ENCODE data around the gene TBC1D26.
"Not testable (repeated sequence)": the region's sequence is repeated elsewhere in the genome, so short reads cannot be mapped to it uniquely, and the experiment has no call there.

TBC1D26 gene

DNA sequence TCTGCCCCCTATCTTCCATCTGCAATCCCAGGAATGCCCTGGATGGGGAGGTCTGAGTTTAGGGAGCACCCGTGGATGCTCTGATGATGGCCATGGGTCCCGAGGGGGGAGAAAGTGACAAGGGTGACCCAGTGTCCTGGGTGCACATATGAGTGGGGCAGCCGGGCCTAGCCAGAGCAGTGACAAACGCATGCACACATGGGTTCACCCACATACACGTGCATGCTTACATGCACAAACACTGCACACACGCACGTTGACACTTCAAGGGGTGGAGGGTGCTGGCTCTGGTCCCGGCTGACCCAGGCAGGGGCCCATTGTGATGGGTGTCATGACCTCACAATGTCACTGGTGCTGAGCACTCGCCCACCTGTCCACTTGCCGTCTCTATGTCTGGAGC lies at the start of gene TBC1D26:
TBC1D26 (plus strand) TSS at position 384 of the 400 bp plus-strand sequence. CDS start 3,066 bp downstream, outside the sequence.
- DNase-seq = not testable (repeated sequence)

- DNase-seq = not testable (repeated sequence)
These were observed 48.9 kb upstream of the TBC1D26 start for GRCh38 chr17:15683135-15683534.

DNA sequence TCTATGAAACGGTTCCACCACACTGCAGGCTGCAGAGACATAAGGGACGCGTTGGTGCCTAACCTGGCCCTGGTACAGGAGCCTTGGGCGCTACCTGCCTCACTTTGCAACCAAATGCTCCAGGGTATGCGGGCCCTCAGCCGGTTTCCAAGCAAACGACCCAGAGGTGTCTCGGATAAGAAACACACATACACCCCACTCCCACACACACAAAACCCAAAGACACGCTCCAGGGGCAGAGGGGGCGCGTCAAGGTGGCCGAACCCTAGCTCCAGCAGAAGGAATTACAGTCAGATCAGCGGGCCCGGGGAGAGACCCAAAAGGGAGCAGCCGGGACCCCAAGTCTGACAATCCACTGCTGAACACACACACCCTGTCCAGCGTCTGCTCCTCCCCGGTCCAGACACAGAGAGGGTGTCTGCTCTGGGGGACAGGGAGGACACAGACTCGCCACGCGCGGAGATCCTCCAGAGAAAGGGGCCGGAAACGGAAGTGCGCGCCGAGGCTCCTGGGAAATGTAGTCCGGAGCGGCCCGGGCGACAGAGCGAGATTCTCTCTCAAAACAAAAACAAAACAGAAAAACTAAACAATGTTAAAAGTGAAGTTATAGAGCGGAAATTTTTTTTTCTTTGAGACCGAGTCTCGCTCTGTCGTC lies 48.1 kb upstream of the TBC1D26 start, which contains the start of gene TRIM16:
TRIM16 (minus strand) TSS at position 488 of the 655 bp plus-strand sequence. CDS start 32,702 bp downstream, outside the sequence.
- peak; percentile 83 to 84 for DNase-seq

DNA sequence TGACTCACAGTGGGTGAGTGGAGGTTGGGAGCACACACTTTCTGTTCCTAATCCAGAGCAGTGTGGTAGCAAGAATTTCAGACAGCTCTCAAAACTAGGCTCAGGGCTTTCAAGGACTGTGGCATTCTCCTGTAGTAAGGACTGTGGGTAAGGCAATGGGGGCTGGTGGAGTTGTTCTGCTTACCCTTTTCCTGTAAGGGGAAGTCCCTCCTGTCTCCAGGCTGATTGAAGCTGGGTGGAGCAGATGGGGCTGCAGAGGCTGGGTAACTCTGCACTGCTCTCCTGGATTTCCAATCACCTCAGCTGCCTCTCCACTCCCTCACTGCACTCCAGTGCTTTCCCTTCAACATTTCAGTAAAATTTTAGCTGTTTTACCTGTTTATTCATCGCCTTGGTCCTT lies 44.6 kb upstream of the TBC1D26 start:
- not testable (repeated sequence) for DNase-seq

DNA sequence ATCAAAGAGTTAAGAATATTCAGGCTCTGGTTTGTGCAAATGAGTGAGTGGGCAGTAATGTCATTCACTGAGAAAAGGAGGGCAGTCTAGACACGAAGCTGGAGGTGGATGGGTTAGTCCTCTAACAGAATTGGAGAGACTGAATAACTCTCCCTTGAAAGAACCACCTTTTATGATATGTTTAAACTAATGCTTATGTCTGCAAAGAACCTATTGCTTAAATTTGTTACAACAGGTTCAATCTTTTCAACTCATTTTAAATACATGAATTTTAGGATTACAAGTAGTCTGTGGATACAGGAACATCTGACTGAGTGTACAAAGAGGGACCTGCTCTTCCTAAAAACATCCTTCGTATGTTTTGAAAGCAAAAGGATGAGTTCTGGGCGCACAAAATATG lies 33.1 kb upstream of the TBC1D26 start:
- DNase-seq = not testable (repeated sequence)

DNA sequence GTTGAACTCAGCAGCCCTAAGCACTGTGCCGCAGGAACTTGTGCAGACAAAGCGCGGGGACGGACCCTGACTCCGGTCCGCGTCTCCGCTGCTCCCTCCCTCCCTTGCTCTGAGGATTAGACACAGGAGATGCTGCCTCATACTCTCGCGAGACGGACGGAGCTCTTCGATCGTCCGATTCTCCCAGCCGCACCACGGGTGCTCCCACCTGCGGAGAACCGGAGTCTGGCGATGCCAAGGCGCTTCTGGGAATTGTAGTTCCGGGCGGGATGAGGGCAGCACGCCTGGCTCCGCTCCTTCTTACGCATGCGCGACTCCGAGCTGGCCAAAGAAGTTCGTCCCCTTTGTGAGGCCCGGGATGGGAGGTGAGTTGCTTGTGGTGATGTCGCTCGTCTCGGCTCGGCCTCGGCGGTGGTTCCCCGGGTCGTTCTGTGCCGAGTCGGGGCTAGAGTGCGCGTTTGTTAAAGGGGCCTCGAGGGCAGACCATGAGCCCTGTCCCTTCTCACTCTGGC lies 32.6 kb upstream of the TBC1D26 start, which contains the start of gene ZNF286A:
ZNF286A (plus strand) TSS at position 340 of the 512 bp plus-strand sequence. CDS start 578 bp downstream, outside the sequence.
- DNase-seq = peak; percentile 94 to 96

DNA sequence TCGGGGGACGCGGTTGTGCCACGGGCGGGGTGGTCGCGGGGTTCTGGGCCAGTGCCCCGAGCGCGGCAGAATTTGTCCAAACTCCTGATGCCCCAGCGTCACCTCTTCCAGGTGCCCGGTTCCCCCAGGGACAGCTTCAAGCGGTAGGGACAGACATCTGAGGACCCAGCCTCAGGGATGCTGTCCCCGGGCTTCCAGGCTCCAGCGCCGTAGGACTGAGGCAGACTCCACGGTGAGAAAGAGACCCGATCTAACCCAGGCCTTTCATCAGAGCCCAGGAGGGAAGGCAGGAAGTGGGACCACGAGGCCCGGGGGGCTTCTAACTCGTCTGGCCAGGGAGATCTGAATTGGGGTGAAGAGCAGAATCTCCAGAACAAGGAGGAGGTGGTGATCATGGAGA lies 32.1 kb upstream of the TBC1D26 start:
- not testable (repeated sequence) for DNase-seq

- DNase-seq = not testable (repeated sequence)
These were observed 27.8 kb upstream of the TBC1D26 start for GRCh38 chr17:15704239-15704638.

DNA sequence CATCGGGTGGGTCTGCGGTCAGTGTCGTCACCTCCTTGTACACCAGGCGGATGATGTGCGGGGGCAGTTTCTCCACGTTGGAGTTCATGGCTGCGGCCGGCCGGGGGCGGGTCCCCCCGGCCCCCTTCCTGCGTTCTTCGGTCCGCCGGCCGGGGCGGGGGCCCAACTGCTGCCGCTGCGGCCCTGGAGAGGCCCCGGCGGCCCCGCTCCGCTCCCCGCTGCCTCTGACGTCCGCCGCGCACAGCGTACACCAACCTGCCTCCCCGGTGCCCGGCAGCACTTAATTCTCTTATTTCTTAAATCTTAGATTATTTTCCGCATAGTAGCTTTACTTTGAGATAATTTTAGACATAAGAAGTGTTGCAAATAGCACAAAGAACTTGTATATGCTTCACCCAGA lies 27.3 kb upstream of the TBC1D26 start:
- not testable (repeated sequence) for DNase-seq

DNA sequence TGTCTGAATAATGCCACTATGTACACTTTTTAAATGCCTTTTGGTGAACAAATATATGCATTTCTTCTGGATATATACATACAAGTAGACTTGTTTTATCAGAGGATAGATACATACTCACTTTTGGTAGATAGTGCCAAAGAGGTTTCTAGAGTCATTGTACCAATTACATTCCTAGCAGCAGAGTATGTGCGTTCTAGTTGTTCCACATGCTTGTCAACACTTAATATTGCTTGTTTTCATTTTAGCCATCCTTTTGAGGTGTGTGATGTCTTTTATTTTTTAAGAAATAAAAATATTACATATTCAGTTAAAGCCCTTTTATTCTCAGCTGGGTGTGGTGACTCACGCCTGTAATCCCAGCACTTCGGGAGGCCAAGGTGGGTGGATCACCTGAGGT lies 23.2 kb upstream of the TBC1D26 start:
- DNase-seq = not testable (repeated sequence)

GRCh38 chr17:15716601-15717563 lies 15.2 kb upstream of the TBC1D26 start:
- not testable (repeated sequence) for DNase-seq

DNA sequence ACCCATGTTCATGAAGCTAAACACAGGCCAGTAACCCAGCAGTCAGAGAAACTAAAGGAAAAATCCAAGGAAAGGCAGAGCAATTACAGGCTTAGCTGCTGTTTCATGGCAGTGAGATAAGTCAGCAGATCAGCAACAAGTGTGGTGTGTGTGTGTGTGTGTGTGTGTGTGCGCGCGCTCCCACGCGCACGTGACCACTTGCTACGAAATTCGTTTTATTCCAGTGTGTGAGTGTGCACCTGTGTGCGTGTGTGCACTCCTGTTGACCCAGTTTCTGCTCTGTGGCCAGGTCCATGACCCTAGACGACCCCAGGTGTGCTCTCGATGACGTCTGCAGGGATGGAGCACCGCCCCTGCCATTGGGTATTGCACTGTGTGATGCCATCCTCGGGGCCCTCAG lies 1.5 kb upstream of the TBC1D26 start:
- not testable (repeated sequence) for DNase-seq

GRCh38 chr17:15733174-15733789 lies 1.2 kb downstream of the TBC1D26 start:
- not testable (repeated sequence) for DNase-seq

DNA sequence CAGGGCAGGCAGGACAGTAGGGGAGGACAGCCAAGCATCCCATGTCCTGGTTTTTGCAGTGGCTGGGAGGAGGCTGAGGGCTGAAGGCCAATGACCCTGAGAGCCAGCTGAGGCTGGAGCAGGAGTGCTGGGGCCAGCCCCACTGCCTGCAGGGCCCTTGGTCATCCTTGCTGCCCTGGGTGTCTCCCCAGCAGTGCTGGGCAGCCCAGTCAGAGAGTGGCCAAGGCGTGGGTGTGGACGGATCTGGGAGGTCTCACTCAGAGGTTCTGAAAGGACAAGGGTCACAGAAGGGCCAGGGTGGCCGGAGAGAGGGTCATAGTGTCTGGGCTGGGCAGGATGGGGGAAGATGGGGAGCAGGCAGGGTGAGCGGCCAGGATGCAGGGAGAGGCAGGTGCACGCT lies 4.5 kb downstream of the TBC1D26 start:
- not testable (repeated sequence) for DNase-seq

DNA sequence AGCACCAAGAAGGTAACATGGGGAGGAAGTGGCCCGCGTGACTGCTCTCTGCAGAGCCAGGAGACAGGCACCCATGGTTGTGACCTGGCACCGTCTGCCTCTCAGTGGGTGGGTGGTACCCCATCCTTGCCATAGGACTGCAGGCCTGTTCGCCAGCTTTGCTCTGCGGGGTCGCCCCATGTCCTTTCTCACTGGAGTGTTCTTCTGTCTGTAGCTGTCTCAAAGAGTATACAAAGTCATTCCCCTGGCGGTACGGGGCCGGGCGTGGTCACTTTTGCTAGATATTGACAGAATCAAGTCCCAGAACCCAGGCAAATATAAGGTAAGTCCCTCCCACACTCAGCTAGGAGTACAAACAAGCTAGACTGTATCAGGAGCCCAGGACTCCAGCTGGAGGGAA lies 6.0 kb downstream of the TBC1D26 start:
- DNase-seq = no peak

DNA sequence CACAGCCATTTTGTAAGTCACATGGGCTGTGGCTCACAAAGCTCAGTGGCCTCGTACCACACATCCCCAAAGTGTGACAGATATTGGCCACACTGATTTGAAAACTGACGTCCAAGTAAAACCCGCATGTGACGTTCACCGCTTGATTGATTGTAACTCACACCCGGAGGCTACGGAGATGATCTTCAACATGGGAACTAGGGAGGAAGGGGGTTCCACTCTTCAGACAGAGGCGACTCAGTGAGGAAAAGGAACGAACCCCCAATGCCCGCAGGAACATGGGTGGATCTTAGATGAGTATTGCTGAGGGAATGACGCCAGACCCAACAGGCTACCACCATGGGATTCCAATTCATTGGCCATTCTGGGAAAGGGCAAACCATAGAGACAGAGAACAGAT lies 7.2 kb downstream of the TBC1D26 start:
- DNase-seq = not testable (repeated sequence)

DNA sequence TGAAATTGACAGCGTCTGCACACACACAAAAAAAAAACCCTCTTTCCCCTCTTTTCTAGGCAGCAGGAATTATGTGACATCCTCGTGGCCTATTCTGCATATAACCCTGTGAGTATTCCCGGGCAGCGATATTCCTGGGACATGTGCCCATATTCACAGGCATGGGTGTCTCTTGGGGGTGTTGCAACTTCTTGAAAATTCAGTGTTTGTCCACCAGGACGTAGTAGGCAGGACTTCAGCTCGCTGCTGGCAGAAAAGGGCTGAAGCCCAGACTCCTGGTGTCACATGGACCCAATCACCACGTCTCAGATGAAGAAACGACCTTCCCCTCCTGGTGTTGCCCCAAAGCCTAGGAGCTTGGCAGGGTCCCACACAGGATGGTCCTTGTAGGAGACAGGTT lies 8.0 kb downstream of the TBC1D26 start:
- DNase-seq = not testable (repeated sequence)

DNA sequence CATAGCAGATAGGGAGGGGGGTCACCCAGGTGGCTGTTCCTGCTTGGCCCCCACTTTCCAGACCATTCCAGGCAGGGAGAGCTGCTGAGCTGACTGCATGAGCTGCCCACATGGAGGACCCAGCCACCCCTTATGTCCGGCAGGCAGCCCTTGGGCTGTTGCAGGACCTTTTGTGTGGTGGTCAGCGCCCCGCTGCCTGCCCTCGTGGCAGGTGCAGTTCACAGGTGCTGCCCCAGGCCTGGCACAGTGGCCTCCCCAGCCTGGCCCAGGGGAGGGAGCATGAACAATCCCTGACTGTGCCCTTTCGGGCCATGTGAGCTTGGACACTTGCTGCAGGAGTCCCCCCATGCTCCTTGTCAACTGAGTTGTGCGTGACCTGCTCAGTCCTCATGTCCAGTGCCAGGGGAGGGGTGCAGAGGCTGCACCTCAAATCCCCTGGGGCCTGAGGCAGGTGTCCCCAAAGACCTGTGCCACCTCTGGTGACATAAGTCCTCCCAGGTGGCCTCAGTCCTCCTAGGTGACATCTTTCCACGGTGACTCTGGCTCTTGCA lies 8.6 kb downstream of the TBC1D26 start:
- no peak for DNase-seq

DNA sequence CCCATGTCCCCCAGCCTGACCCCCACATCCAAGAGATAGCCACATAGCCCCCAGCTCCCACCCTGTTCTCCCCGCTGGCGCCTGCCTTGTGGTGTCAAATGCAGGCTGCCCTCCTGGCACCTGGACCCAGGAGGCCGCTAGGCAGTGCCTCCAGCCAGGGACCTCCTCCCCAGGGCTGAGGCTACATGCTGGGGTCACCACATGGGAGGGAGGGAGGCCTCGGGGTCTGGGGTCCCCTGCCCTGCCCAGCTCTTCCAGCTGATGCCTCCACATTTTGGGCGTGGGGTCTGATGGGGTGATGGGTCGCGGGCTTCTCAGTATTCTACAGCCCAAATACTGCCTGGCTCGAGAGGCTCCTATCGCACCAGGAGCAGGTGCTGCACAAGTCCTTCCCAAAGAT lies 9.5 kb downstream of the TBC1D26 start:
- DNase-seq = no peak

GRCh38 chr17:15742051-15742795 lies 10.1 kb downstream of the TBC1D26 start:
- no peak for DNase-seq

DNA sequence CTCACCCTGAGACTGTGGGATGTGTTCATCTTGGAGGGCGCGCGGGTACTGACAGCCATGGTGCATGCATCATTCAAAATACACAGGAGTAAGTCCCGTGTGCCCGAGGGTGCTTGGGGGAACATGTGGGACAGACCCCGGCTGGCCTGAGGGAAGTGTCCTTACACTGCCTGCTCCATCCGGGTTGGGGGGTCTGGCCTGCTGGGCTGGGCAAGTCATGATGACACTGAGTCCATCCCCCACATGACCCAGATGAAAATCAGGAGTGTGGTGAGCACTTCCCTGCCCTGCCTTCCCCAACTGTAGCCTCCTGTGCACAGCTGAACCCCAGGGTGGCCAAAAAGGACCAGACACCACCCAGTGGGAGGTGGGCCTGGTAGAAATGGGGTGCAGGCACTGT lies 10.8 kb downstream of the TBC1D26 start:
- no peak for DNase-seq
